Measurements from ENCODE around the gene EIPR1.

DNA sequence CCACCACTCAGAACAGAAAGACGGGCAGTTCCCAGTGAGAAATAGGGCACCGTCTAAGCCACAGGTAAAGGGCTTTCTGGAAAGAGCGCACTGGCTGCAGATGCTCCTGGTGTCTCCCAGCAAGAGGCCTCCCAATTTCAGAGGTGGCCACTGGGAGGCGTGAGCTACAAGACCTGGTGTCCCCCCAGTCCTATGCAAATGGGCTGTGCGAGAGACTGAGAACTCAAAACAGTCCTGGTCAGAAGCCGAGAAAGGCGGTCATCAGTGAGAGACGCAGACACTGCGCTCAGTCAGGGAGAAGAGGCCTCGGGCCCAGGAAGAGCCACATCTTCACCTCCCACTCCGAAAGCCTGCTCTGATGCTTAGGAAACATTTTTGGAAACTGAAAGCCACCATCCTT, 179.5 kb downstream of the EIPR1 start:
- no peak for TF ChIP-seq SUZ12 (IDR thresholded peaks at IDR 0.05; ENCODE audit: extremely low read depth, insufficient read depth, insufficient read length)
- no peak for TF ChIP-seq ZNF274 (IDR thresholded peaks at IDR 0.05; ENCODE audit: low read depth, low read length)
- TF ChIP-seq YY1 (IDR thresholded peaks at IDR 0.05; ENCODE audit: insufficient read depth, insufficient read length) = no peak
